Natural killer cell (primary cell): ENCODE results near the gene RNF151. TPM values are rescaled to one million over a fixed set of nuclear protein-coding genes. Genes with fewer than 3 reads are reported as not detected.

Source experiments
- ATAC-seq, 3 donors: fragments of 150-1000 bp in 2 of 3; fragments of 200-7000 bp in 1 of 3; cut with Tn5 transposase; 1 replicate in 1 of 3; 2 replicates in 2 of 3; pipeline ENCODE4 v1.10.0; 2021; ENCODE audit warnings: mild to moderate bottlenecking in 2 of 3, moderate library complexity in 2 of 3
- DNase-seq, 2 donors: peaks; one replicate each; pipeline versions ENCODE4 v3.0.0 to v3.0.0-alpha.2; 2013 to 2021; ENCODE audit warnings: mixed read lengths in 1 of 2
- H3K27ac ChIP-seq: one replicate; pipeline ENCODE4 v1.5.1; 2013; ENCODE audit warnings: mild to moderate bottlenecking, low read length
- H3K27me3 ChIP-seq: one replicate; pipeline ENCODE4 v1.6.1; 2013; ENCODE audit warnings: low read length; ENCODE audit not compliant: control insufficient read depth, insufficient read depth
- H3K36me3 ChIP-seq: one replicate; pipeline ENCODE4 v1.6.1; 2013; ENCODE audit warnings: low read length; ENCODE audit not compliant: control insufficient read depth, insufficient read depth
- H3K4me1 ChIP-seq: one replicate; pipeline ENCODE4 v1.6.1; 2013; ENCODE audit warnings: low read length; ENCODE audit not compliant: control insufficient read depth, insufficient read depth
- H3K4me3 ChIP-seq: one replicate; pipeline ENCODE4 v1.5.1; 2013; ENCODE audit warnings: low read length
- H3K9me3 ChIP-seq: one replicate; pipeline ENCODE4 v1.6.1; 2013; ENCODE audit warnings: low read length; ENCODE audit not compliant: control insufficient read depth, insufficient read depth
- H3K27ac Mint-ChIP-seq, 2 donors: one replicate each; pipeline ENCODE4 v1.8.0; 2022; ENCODE audit warnings: mild to moderate bottlenecking in 2 of 2, mixed read lengths in 2 of 2, moderate library complexity in 1 of 2
- H3K27me3 Mint-ChIP-seq, 2 donors: one replicate each; pipeline ENCODE4 v1.8.0; 2022; ENCODE audit warnings: low read depth in 2 of 2, mixed read lengths in 2 of 2
- H3K36me3 Mint-ChIP-seq: one replicate; pipeline ENCODE4 v1.8.0; 2022; ENCODE audit warnings: mixed read lengths
- H3K4me1 Mint-ChIP-seq, 2 donors: one replicate each; pipeline ENCODE4 v1.8.0; 2022; ENCODE audit warnings: mixed read lengths in 2 of 2
- H3K4me3 Mint-ChIP-seq: one replicate; pipeline ENCODE4 v1.8.0; 2022; ENCODE audit warnings: mild to moderate bottlenecking, moderate library complexity, mixed read lengths
- H3K9me3 Mint-ChIP-seq, 2 donors: one replicate each; pipeline ENCODE4 v1.8.0; 2022; ENCODE audit warnings: mixed read lengths in 2 of 2
- WGBS: methylation state at CpG from one replicate; pipeline ENCODE4 v1.1.7; 2013; ENCODE audit warnings: missing lambda C conversion rate; ENCODE audit not compliant: insufficient coverage; 5-methylcytosine and 5-hydroxymethylcytosine counted together
- intact Hi-C: fragments of 100-400 bp; cut with micrococcal nuclease; formaldehyde crosslinking; loops from one replicate; pipeline ENCODE4 v1.14.2; 2022
- total RNA-seq, 4 donors: library from RNA; stranded (reverse); fragments of 120-200 nt in 1 of 4; gene quantifications; one replicate each; pipeline versions ENCODE4 v1.2.3 to v1.2.4, GENCODE V29; 2013 to 2022
- TF ChIP-seq, protein P1 (sequence below): fragments of 200-600 bp; IDR thresholded peaks from one replicate; pipeline ENCODE4 v1.8.0; 2022; ENCODE audit warnings: antibody characterized with exemption

RNF151 gene
- total RNA-seq: not detected
- not detected for total RNA-seq (2013)

GRCh38 chr16:1966460-1966859, at the start of gene RNF151:
Gene RNF151, plus strand, starts transcription at chr16:1966856. Its CDS starts 26 bp downstream, at chr16:1966882.
- Histone ChIP-seq H3K9me3 (no peaks in the 10 kb centered on the region), H3K27ac (peak within 1 kb of the TSS; percentile 99), H3K4me3 (peak within 1 kb of the TSS; percentile 88), H3K36me3 (peaks cover 20% of the 10 kb centered on the region), H3K4me1 (peaks cover 44% of the 10 kb centered on the region), H3K27me3 (no peaks in the 10 kb centered on the region)
- Mint-ChIP-seq H3K4me1 (peaks cover 30 to 32% of the 10 kb centered on the region in 2 donors), H3K27ac (peak within 1 kb of the TSS; percentile 95), H3K9me3 (no peaks in the 10 kb centered on the region), H3K4me3 (peak within 1 kb of the TSS; percentile 94), H3K36me3 (no peaks in the 10 kb centered on the region), H3K27me3 (no peaks in the 10 kb centered on the region)
- ATAC-seq: no peak
- DNase-seq: no peak
- intact Hi-C loops: no loop called here
- TF ChIP-seq, protein P1, sequence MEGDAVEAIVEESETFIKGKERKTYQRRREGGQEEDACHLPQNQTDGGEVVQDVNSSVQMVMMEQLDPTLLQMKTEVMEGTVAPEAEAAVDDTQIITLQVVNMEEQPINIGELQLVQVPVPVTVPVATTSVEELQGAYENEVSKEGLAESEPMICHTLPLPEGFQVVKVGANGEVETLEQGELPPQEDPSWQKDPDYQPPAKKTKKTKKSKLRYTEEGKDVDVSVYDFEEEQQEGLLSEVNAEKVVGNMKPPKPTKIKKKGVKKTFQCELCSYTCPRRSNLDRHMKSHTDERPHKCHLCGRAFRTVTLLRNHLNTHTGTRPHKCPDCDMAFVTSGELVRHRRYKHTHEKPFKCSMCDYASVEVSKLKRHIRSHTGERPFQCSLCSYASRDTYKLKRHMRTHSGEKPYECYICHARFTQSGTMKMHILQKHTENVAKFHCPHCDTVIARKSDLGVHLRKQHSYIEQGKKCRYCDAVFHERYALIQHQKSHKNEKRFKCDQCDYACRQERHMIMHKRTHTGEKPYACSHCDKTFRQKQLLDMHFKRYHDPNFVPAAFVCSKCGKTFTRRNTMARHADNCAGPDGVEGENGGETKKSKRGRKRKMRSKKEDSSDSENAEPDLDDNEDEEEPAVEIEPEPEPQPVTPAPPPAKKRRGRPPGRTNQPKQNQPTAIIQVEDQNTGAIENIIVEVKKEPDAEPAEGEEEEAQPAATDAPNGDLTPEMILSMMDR: no peak
- WGBS: 94% methylated on average over 6 of the region's 6 CpGs

GRCh38 chr16:1917056-1917664, 49.5 kb upstream of the RNF151 start:
- Mint-ChIP-seq H3K27ac (no peak overlapping the region), H3K9me3 (no peaks in the 10 kb centered on the region), H3K27me3 (peaks cover 30 to 38% of the 10 kb centered on the region in 2 donors), H3K36me3 (no peaks in the 10 kb centered on the region), H3K4me1 (no peaks in the 10 kb centered on the region), H3K4me3 (no peak overlapping the region)
- H3K36me3 ChIP-seq: no peaks in the 10 kb centered on the region
- no peak for ATAC-seq
- H3K9me3 ChIP-seq: no peaks in the 10 kb centered on the region
- H3K4me3 ChIP-seq: no peak overlapping the region
- TF ChIP-seq, protein P1: no peak
- H3K27ac ChIP-seq: no peak overlapping the region
- WGBS: 9% methylated on average over 22 of the region's 22 CpGs
- intact Hi-C loops: no loop called here
- peaks cover 21% of the 10 kb centered on the region for H3K27me3 ChIP-seq
- DNase-seq: no peak
- no peaks in the 10 kb centered on the region for H3K4me1 ChIP-seq

- no peaks in the 10 kb centered on the region for H3K9me3 ChIP-seq
- 4% methylated on average over 81 of the region's 81 CpGs for WGBS
- H3K36me3 ChIP-seq: no peaks in the 10 kb centered on the region
- Mint-ChIP-seq H3K36me3 (no peaks in the 10 kb centered on the region), H3K4me3 (no peak overlapping the region), H3K9me3 (no peaks in the 10 kb centered on the region), H3K27me3 (peaks cover 36 to 44% of the 10 kb centered on the region in 2 donors), H3K4me1 (no peaks in the 10 kb centered on the region), H3K27ac (no peak overlapping the region)
- no peak for ATAC-seq
- TF ChIP-seq, protein P1: no peak
- DNase-seq: no peak
- intact Hi-C loops: no loop called here
- H3K4me1 ChIP-seq: no peaks in the 10 kb centered on the region
- H3K27ac ChIP-seq: no peak overlapping the region
- peaks cover 27% of the 10 kb centered on the region for H3K27me3 ChIP-seq
- H3K4me3 ChIP-seq: no peak overlapping the region
These were observed 48.8 kb upstream of the RNF151 start for GRCh38 chr16:1917665-1918350.
